HepG2 (cell line): ENCODE results near the gene SOX12. TPM values are rescaled to one million over a fixed set of nuclear protein-coding genes. Genes with fewer than 3 reads are reported as not detected.
A peak's percentile ranks its signal among the peaks of the same experiment; 100 is the strongest.

ENCODE experiments used
- CCDC6 ChIP-seq: sonication (generic); formaldehyde crosslinking; IDR thresholded peaks from 2 replicates; pipeline ENCODE4 v1.8.1; 2022; ENCODE audit warnings: mild to moderate bottlenecking, missing genetic modification reagents, moderate library complexity
- CEBPG ChIP-seq: IDR thresholded peaks from 2 replicates; pipeline ENCODE4 v1.6.1; 2016
- FLYWCH1 ChIP-seq: sonication (generic); formaldehyde crosslinking; IDR thresholded peaks from 2 replicates; pipeline ENCODE4 v1.8.1; 2023; ENCODE audit warnings: mild to moderate bottlenecking, missing genetic modification reagents
- HOXA5 ChIP-seq: sonication (generic); formaldehyde crosslinking; IDR thresholded peaks from 2 replicates; pipeline ENCODE4 v1.4.0; 2020; ENCODE audit warnings: missing genetic modification reagents
- ISL2 ChIP-seq: sonication (generic); formaldehyde crosslinking; IDR thresholded peaks from 2 replicates; pipeline ENCODE4 v1.5.0; 2020; ENCODE audit warnings: missing genetic modification reagents
- KDM3A ChIP-seq: IDR thresholded peaks from 2 replicates; pipeline ENCODE4 v1.6.1; 2018; ENCODE audit warnings: low read depth, missing compliant biosample characterization
- MAFG ChIP-seq: sonication (generic); formaldehyde crosslinking; IDR thresholded peaks from 2 replicates; pipeline ENCODE4 v1.5.1; 2020; ENCODE audit warnings: mild to moderate bottlenecking, missing genetic modification reagents
- MAFK ChIP-seq, 2 experiments: IDR thresholded peaks in 1 of 2; conservative IDR thresholded peaks in 1 of 2; 2 replicates each; pipeline ENCODE4 v1.6.1; 2011; ENCODE audit warnings: improper control_type of control experiment in 2 of 2, low read length in 2 of 2
- MXD4 ChIP-seq: IDR thresholded peaks from 2 replicates; pipeline ENCODE4 v1.6.1; 2016; ENCODE audit warnings: mild to moderate bottlenecking, missing biosample characterization, missing genetic modification reagents
- PHF8 ChIP-seq: sonication (generic); formaldehyde crosslinking; IDR thresholded peaks from 2 replicates; pipeline ENCODE4 v1.5.0; 2020; ENCODE audit warnings: missing genetic modification reagents
- PTBP1 ChIP-seq: fragments of 200-400 bp; formaldehyde crosslinking; IDR thresholded peaks from 2 replicates; pipeline ENCODE4 v1.6.1; 2018; ENCODE audit warnings: low read length, low read depth; ENCODE audit not compliant: poor library complexity, severe bottlenecking
- RORA ChIP-seq: sonication (generic); formaldehyde crosslinking; IDR thresholded peaks from 2 replicates; pipeline ENCODE4 v1.5.0; 2020; ENCODE audit warnings: mild to moderate bottlenecking, missing genetic modification reagents, moderate library complexity
- SIX1 ChIP-seq: sonication (generic); formaldehyde crosslinking; IDR thresholded peaks from 2 replicates; pipeline ENCODE4 v1.4.0; 2020; ENCODE audit warnings: missing genetic modification reagents, borderline replicate concordance
- YEATS4 ChIP-seq: sonication (generic); formaldehyde crosslinking; IDR thresholded peaks from 2 replicates; pipeline ENCODE4 v1.4.0; 2020; ENCODE audit warnings: missing genetic modification reagents, borderline replicate concordance
- ZNF572 ChIP-seq: sonication (generic); formaldehyde crosslinking; IDR thresholded peaks from 2 replicates; pipeline ENCODE4 v1.5.1; 2020; ENCODE audit warnings: mild to moderate bottlenecking, missing genetic modification reagents
- ZNF7 ChIP-seq: IDR thresholded peaks from 2 replicates; pipeline ENCODE4 v1.6.1; 2016; ENCODE audit warnings: missing biosample characterization, missing genetic modification reagents
- ZNF703 ChIP-seq: sonication (generic); formaldehyde crosslinking; IDR thresholded peaks from 2 replicates; pipeline ENCODE4 v1.5.1; 2020; ENCODE audit warnings: missing genetic modification reagents, mild to moderate bottlenecking, moderate library complexity, borderline replicate concordance
- ZNF768 ChIP-seq: sonication (generic); formaldehyde crosslinking; IDR thresholded peaks from 2 replicates; pipeline ENCODE4 v1.4.0; 2020; ENCODE audit warnings: missing genetic modification reagents
- polyA plus RNA-seq, 8 experiments: library from polyadenylated mRNA; depleted of rRNA in 3 of 8; stranded (reverse) in 7 of 8; unstranded in 1 of 8; fragments of >200 nt; fragmentation: Illumina TruSeq in 4 of 8; extraction: Trizol in 4 of 8; gene quantifications; 2 replicates each; pipeline versions ENCODE4 v1.2.1 to v1.2.3, GENCODE V29; 2011 to 2016; ENCODE audit warnings: low read depth in 4 of 8, missing spikeins in 1 of 8, mixed read lengths in 1 of 8; ENCODE audit not compliant: insufficient read depth in 1 of 8
- total RNA-seq, 5 experiments: library from RNA; depleted of rRNA; stranded (reverse); fragments of >200 nt; fragmentation: Illumina TruSeq; extraction: Trizol; gene quantifications; 2 replicates each; pipeline ENCODE4 v1.2.3, GENCODE V29; 2016; ENCODE audit warnings: low read depth in 1 of 5
- TF ChIP-seq, protein P1 (sequence below): sonication (generic); formaldehyde crosslinking; conservative IDR thresholded peaks from 2 replicates; pipeline ENCODE4 v1.4.0; 2020; ENCODE audit warnings: missing genetic modification reagents
- TF ChIP-seq, protein P2 (sequence below): sonication (generic); formaldehyde crosslinking; IDR thresholded peaks from 2 replicates; pipeline ENCODE4 v1.5.0; 2020; ENCODE audit warnings: missing genetic modification reagents
- TF ChIP-seq, protein P3 (sequence below): sonication (generic); formaldehyde crosslinking; IDR thresholded peaks from 2 replicates; pipeline ENCODE4 v1.5.1; 2020; ENCODE audit warnings: mild to moderate bottlenecking, moderate library complexity, missing genetic modification reagents
- TF ChIP-seq, protein P4 (sequence below), 2 experiments: sonication (generic) in 1 of 2; formaldehyde crosslinking in 1 of 2; IDR thresholded peaks; 2 replicates each; pipeline versions ENCODE4 v1.5.1 to v1.6.1; 2011 to 2020; ENCODE audit warnings: borderline replicate concordance in 1 of 2, low read depth in 1 of 2, low read length in 1 of 2, mild to moderate bottlenecking in 1 of 2, missing genetic modification reagents in 1 of 2, moderate library complexity in 1 of 2

The SOX12 gene
- total and polyA plus RNA-seq, 2 of the 13 experiments (the other 11 are each of a cell fraction or from before 2014, with no cell fraction given), result 10.0 to 18.7 TPM

DNA sequence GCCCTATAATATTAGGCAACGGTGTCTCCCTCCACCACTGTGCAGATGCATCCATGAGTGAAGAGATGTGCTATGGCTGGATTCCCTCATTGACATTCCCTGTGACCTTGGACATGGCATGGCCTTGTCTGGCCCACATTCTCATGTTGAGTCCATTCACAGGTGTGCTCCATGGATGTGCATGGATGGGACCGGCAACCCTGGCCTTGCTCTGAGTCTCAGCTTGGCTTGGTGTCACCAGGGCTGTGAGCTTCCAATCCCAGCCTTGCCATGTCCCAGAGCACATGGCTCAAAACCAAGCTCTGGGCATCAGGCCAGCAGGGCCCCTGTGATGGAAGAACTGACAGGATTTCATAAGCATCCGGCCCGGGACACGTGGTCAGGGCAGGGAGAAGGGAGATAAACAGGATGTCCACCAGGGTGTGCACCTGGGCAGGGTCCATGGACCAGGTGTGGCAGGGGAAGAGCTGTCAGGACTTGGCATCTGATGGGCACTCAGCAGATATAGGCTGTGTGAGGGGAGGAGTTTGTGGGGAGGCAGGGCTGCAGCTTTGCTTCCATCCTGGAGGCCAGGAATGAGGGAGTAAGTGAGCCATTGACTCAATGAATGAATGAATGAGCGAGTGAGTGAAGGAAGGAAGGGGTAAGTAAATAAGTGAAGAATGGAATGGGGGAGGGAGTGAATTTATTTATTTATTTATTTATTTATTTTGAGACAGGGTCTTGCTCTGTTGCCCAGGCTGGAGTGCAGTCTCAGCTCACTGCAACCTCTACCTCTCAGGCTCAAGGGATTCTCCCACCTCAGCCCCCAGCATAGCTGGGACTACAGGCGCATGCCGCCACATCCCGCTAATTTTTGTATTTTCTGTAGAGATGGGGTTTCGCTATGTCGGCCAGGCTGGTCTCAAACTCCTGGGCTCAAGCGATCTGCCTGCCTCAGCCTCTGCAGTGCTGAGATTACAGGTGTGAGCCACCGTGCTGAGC is 37.2 kb downstream of the SOX12 start (continued):
- TF ChIP-seq, protein P1, sequence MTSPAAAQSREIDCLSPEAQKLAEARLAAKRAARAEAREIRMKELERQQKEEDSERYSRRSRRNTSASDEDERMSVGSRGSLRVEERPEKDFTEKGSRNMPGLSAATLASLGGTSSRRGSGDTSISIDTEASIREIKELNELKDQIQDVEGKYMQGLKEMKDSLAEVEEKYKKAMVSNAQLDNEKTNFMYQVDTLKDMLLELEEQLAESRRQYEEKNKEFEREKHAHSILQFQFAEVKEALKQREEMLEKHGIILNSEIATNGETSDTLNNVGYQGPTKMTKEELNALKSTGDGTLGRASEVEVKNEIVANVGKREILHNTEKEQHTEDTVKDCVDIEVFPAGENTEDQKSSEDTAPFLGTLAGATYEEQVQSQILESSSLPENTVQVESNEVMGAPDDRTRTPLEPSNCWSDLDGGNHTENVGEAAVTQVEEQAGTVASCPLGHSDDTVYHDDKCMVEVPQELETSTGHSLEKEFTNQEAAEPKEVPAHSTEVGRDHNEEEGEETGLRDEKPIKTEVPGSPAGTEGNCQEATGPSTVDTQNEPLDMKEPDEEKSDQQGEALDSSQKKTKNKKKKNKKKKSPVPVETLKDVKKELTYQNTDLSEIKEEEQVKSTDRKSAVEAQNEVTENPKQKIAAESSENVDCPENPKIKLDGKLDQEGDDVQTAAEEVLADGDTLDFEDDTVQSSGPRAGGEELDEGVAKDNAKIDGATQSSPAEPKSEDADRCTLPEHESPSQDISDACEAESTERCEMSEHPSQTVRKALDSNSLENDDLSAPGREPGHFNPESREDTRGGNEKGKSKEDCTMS (CRISPR knock-in tag), result peak; percentile 85
- TF ChIP-seq MAFK (conservative IDR thresholded peaks at IDR 0.05 in 1 of 2, IDR thresholded peaks at IDR 0.05 in 1 of 2; ENCODE audit: low read length in 2 of 2) (peak; percentile 36 to 39; a peak in 3 of 4 replicates), PTBP1 (peak; percentile 50), ZNF572 (CRISPR knock-in tag) (peak; percentile 99), ZNF703 (CRISPR knock-in tag) (no peak; the same call in 1 of the 2 replicates), RORA (CRISPR knock-in tag) (no peak), CCDC6 (CRISPR knock-in tag) (peak; percentile 100), FLYWCH1 (CRISPR knock-in tag) (no peak), MXD4 (CRISPR knock-in tag) (peak; percentile 100), YEATS4 (CRISPR knock-in tag) (peak; percentile 100), HOXA5 (CRISPR knock-in tag) (peak; percentile 94; the same call in 1 of the 2 replicates), KDM3A (CRISPR knock-in tag) (peak; percentile 100), PHF8 (CRISPR knock-in tag) (peak; percentile 79), MAFG (CRISPR knock-in tag) (no peak), ISL2 (CRISPR knock-in tag) (peak; percentile 81), ZNF7 (peak; percentile 47; the same call in 1 of the 2 replicates), SIX1 (CRISPR knock-in tag) (peak; percentile 86), CEBPG (peak; percentile 100), ZNF768 (peak; percentile 78)
- TF ChIP-seq, protein P2, sequence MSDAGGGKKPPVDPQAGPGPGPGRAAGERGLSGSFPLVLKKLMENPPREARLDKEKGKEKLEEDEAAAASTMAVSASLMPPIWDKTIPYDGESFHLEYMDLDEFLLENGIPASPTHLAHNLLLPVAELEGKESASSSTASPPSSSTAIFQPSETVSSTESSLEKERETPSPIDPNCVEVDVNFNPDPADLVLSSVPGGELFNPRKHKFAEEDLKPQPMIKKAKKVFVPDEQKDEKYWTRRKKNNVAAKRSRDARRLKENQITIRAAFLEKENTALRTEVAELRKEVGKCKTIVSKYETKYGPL, result 0 out of 2 replicates have a peak, but pooled peaks have one; percentile 75
- TF ChIP-seq, protein P3, sequence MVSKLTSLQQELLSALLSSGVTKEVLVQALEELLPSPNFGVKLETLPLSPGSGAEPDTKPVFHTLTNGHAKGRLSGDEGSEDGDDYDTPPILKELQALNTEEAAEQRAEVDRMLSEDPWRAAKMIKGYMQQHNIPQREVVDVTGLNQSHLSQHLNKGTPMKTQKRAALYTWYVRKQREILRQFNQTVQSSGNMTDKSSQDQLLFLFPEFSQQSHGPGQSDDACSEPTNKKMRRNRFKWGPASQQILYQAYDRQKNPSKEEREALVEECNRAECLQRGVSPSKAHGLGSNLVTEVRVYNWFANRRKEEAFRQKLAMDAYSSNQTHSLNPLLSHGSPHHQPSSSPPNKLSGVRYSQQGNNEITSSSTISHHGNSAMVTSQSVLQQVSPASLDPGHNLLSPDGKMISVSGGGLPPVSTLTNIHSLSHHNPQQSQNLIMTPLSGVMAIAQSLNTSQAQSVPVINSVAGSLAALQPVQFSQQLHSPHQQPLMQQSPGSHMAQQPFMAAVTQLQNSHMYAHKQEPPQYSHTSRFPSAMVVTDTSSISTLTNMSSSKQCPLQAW (CRISPR knock-in tag), result peak; percentile 100
- TF ChIP-seq, protein P4, sequence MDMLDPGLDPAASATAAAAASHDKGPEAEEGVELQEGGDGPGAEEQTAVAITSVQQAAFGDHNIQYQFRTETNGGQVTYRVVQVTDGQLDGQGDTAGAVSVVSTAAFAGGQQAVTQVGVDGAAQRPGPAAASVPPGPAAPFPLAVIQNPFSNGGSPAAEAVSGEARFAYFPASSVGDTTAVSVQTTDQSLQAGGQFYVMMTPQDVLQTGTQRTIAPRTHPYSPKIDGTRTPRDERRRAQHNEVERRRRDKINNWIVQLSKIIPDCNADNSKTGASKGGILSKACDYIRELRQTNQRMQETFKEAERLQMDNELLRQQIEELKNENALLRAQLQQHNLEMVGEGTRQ (IDR thresholded peaks at IDR 0.05; ENCODE audit: low read depth, low read length), result peak; percentile 96
- TF ChIP-seq, protein P4 (CRISPR knock-in tag; IDR thresholded peaks at IDR 0.05; ENCODE audit: borderline replicate concordance), result peak; percentile 98
